ENCODE measurements around the gene EFEMP1.

- TF ChIP-seq, protein P1, sequence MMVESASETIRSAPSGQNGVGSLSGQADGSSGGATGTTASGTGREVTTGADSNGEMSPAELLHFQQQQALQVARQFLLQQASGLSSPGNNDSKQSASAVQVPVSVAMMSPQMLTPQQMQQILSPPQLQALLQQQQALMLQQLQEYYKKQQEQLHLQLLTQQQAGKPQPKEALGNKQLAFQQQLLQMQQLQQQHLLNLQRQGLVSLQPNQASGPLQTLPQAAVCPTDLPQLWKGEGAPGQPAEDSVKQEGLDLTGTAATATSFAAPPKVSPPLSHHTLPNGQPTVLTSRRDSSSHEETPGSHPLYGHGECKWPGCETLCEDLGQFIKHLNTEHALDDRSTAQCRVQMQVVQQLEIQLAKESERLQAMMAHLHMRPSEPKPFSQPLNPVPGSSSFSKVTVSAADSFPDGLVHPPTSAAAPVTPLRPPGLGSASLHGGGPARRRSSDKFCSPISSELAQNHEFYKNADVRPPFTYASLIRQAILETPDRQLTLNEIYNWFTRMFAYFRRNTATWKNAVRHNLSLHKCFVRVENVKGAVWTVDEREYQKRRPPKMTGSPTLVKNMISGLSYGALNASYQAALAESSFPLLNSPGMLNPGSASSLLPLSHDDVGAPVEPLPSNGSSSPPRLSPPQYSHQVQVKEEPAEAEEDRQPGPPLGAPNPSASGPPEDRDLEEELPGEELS (CRISPR knock-in tag; IDR thresholded peaks at IDR 0.05): no peak
- no peak for TF ChIP-seq NFE2L1 (CRISPR knock-in tag; IDR thresholded peaks at IDR 0.05)
- no peak for TF ChIP-seq SP1 (CRISPR knock-in tag; conservative IDR thresholded peaks at IDR 0.05)
- no peak for TF ChIP-seq SMAD4 (CRISPR knock-in tag; IDR thresholded peaks at IDR 0.05)
- TF ChIP-seq JUN (CRISPR knock-in tag; IDR thresholded peaks at IDR 0.05): no peak
- no peak for TF ChIP-seq ESRRA (CRISPR knock-in tag; IDR thresholded peaks at IDR 0.05; ENCODE audit: borderline replicate concordance)
Observed at GRCh38 chr2:55899881-55900280, 23.7 kb downstream of the EFEMP1 start.

Data from WTC11 (cell line).